ENCODE results near the gene KMT2A.

GRCh38 chr11:118411530-118411929, 24.8 kb upstream of the KMT2A start:
- TF ChIP-seq CTCF (IDR thresholded peaks at IDR 0.05 in 2 of 3, conservative IDR thresholded peaks at IDR 0.05 in 1 of 3; ENCODE audit: borderline replicate concordance in 1 of 3, insufficient read depth in 1 of 3, low read depth in 2 of 3, low read length in 2 of 3) (no peak), EZH2phosphoT487 (IDR thresholded peaks at IDR 0.05; ENCODE audit: borderline replicate concordance) (no peak)
